Stomach (tissue), 4 donors: ENCODE measurements around the gene PPP4R2.

Experiments used
- EP300 ChIP-seq: sonication (generic); formaldehyde crosslinking; IDR thresholded peaks from one replicate; pipeline ENCODE4 v1.6.1; 2017; ENCODE audit warnings: antibody characterized with exemption
- POLR2A ChIP-seq, 4 donors: fragments of 450-650 bp; IDR thresholded peaks; one replicate each; pipeline ENCODE4 v1.6.1; 2016; ENCODE audit warnings: antibody characterized with exemption in 4 of 4, control low read depth in 2 of 4, mild to moderate bottlenecking in 1 of 4, moderate library complexity in 1 of 4
- POLR2AphosphoS5 ChIP-seq, 3 donors: sonication (generic); formaldehyde crosslinking; IDR thresholded peaks; one replicate each; pipeline ENCODE4 v1.6.1; 2016; ENCODE audit warnings: antibody characterized with exemption in 3 of 3
- TF ChIP-seq, protein P1 (sequence below), 7 experiments: fragments of 450-650 bp in 4 of 7; fragments of 200-600 bp in 3 of 7; sonication (generic) in 3 of 7; IDR thresholded peaks; one replicate each; pipeline ENCODE4 v1.5.1; 2016 to 2019; ENCODE audit warnings: antibody characterized with exemption in 7 of 7, control low read depth in 2 of 7, mild to moderate bottlenecking in 1 of 7

DNA sequence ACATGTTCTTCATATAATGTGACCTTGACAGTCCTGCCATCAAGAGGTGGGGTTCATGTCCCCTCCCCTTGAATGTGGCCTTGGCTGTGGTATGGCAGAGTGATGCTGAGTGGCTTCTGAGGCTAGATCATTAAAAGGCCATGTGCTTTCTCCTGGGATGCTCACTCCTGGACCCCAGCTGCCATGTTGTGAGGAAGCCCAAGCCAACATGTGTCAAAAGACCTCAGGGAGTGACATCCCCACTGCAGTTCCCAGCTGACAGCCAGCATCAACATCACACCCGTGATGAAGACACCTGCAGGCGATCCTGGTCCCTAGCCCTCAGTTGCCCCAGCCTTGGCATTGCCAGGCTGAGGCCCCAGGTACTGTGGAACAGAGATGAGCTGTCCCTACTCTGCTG lies 101.4 kb downstream of the PPP4R2 start:
- TF ChIP-seq, protein P1, sequence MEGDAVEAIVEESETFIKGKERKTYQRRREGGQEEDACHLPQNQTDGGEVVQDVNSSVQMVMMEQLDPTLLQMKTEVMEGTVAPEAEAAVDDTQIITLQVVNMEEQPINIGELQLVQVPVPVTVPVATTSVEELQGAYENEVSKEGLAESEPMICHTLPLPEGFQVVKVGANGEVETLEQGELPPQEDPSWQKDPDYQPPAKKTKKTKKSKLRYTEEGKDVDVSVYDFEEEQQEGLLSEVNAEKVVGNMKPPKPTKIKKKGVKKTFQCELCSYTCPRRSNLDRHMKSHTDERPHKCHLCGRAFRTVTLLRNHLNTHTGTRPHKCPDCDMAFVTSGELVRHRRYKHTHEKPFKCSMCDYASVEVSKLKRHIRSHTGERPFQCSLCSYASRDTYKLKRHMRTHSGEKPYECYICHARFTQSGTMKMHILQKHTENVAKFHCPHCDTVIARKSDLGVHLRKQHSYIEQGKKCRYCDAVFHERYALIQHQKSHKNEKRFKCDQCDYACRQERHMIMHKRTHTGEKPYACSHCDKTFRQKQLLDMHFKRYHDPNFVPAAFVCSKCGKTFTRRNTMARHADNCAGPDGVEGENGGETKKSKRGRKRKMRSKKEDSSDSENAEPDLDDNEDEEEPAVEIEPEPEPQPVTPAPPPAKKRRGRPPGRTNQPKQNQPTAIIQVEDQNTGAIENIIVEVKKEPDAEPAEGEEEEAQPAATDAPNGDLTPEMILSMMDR (IDR thresholded peaks at IDR 0.05), result no peak
- TF ChIP-seq EP300 (no peak), POLR2AphosphoS5 (IDR thresholded peaks at IDR 0.05) (no peak), POLR2A (IDR thresholded peaks at IDR 0.05) (no peak)
